Measurements from ENCODE around the gene AFF3.
"Not testable (repeated sequence)": the region's sequence is repeated elsewhere in the genome, so short reads cannot be mapped to it uniquely, and the experiment has no call there.

The AFF3 gene

GRCh38 chr2:99776206-99776905, 366.0 kb downstream of the AFF3 start:
- no peak for DNase-seq

GRCh38 chr2:99775585-99775984, 366.8 kb downstream of the AFF3 start:
- DNase-seq: no peak

GRCh38 chr2:99773642-99774041, 368.7 kb downstream of the AFF3 start:
- not testable (repeated sequence) for DNase-seq

- DNase-seq: no peak
Observed at GRCh38 chr2:99772591-99773331, 369.6 kb downstream of the AFF3 start.

- DNase-seq: no peak
Observed at GRCh38 chr2:99771681-99772333, 370.6 kb downstream of the AFF3 start.

DNA sequence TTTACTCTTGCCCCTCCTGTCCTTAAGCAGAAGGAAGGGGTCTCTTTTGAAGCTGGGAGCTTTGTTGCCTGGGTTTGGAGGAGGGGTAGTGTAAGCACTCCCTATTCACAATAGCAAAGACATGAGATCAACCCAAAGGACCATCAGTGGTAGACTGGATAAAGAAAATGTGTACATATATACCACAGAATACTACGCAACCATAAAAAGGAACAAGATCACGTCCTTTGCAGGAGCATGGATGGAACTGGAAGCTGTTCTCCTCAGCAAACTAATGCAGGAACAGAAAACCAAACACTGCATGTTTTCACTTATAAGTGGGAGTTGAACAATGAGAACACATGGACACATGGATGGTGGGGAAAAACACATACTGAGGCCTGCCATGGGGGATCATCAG, 371.5 kb downstream of the AFF3 start:
- DNase-seq: no peak

GRCh38 chr2:99765731-99766318, 376.6 kb downstream of the AFF3 start:
- DNase-seq: no peak

- DNase-seq: no peak
Observed at GRCh38 chr2:99763764-99764163, 378.6 kb downstream of the AFF3 start.

- no peak for DNase-seq
Observed at GRCh38 chr2:99762714-99763113, 379.7 kb downstream of the AFF3 start.

- DNase-seq: no peak
Observed at GRCh38 chr2:99757611-99758114, 384.7 kb downstream of the AFF3 start.

DNA sequence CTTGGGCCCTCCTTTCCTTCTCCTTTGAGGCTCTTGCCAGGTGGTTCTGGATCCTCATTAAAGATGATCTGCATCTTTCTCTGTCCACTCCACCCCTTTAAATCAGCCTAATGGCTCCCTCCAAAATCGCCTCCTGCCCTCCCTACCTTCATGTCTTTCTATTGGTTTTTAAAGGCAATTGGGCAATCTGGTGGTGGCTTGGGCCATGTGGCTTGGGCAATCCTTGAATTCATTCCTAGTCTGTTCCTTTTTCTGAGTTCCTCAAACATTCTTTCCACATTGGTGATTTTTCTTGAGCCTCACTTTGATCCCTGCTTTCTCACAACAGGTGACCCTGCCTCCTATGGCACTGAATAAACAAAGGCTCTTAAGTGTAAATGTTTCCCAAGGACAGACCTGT, 386.3 kb downstream of the AFF3 start:
- no peak for DNase-seq

GRCh38 chr2:99754210-99754609, 388.2 kb downstream of the AFF3 start:
- DNase-seq: no peak

DNA sequence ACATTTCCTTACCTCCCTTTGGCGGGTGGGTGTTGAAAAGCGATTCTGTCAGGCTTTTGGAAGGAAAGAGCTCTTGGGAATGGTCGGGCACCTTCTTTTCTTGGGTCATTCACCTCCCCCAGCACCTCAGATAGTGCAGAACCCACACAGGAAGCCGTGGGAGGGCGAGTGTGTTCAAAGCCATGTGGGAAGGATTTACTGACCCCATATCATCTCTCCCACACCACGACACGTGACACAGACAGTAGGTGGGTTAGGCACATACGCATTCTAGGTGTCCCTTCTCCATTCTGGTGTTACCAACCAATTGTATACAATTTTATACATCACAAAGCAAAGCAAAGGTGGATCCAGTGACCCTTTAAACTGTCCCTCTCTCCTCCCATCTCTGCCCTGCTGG, 388.9 kb downstream of the AFF3 start:
- DNase-seq: no peak

GRCh38 chr2:99748344-99748743, 394.0 kb downstream of the AFF3 start:
- no peak for DNase-seq

GRCh38 chr2:99747842-99748241, 394.5 kb downstream of the AFF3 start:
- no peak for DNase-seq

- no peak for DNase-seq
Observed at GRCh38 chr2:99743146-99743545, 399.2 kb downstream of the AFF3 start.

DNA sequence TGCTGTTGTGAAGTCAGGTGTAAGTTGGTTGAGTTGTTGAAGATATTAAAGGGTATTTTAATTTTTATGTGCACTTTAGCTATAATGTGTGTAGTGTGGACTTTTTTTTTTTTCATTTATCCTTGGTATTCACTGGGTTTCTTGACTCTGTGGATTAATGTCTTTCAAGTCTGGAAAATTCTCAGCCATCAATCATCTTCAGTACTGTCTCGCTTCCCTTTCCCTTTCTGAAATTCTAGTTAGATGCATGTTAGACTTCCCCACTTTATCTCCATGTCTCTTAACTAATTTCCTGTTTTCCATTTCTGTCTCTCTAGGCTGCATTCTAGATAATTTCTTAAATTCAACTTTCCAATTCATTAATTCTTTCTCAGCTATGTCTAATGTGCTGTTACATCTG, 404.9 kb downstream of the AFF3 start:
- no peak for DNase-seq

DNA sequence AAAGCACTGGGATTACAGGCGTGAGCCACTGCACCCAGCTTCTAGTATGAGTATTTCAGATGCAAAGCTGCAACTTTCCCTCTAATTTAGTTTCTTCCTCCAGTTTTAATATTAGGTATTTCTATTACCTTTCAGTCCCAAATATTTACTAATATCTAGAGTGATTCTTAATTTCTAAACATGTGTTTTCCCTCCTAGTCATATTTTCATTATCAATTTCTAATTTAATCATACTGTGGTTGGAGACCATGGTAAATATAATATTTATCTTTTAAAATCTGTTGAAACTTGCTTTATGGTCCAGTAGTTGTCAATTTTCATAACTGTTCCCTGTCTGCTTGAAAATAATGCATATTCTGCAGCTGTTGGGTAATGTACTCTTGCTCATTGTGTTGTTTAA, 406.6 kb downstream of the AFF3 start:
- no peak for DNase-seq

GRCh38 chr2:99735314-99735713, 407.1 kb downstream of the AFF3 start:
- not testable (repeated sequence) for DNase-seq

- no peak for DNase-seq
Observed at GRCh38 chr2:99734236-99734635, 408.2 kb downstream of the AFF3 start.

DNA sequence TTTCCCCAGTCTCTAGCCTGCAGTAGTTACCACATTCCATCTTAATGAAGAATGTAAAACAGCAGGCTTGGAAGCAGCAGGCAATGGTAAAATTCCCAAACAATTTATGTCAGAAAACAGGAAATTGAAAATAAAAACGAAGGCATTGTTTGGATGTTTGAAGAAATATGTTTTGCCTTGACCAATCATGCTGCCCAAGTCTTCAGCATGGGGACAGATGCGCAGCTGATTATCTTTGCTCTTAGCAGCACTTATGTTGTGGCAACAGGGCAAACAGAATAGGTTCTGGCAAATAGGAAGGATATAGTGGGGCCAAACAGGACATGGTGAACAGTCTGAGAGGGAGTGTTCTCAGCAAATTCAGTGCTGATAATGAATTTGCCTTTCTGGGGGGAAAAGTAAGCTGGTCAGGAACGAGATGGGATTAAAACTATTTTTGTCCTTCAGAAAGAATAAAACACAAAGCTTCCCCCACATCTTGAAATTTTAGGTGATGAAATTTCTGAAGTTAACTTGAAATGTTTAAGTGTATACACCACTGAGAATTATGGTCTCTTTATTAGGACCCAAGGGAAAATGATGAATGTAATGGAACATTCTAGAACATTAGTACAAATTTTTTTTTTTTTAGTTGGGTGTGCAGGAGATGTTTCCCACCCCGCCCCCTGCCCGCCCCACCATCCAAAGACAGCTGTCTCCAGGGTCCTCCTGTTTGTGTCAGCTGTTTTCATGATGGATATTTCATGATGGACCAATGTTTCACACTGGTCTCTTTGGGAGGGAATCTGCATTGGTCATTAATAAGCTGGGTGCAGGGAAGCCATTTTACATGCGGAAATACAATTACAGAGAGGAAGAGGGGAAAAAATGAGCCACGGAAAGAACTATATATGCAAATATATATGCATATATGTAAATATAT, 413.0 kb downstream of the AFF3 start:
- no peak for DNase-seq

GRCh38 chr2:99728166-99728565, 414.2 kb downstream of the AFF3 start:
- no peak for DNase-seq

All from stimulated activated CD4-positive, alpha-beta T cell treated with anti-CD3 and anti-CD28 coated beads, Interleukin-4, amount 100 ng/mL, for 4 hours (primary cell).